Myocyte (in vitro differentiated cells): ENCODE data around the gene STAP2. TPM values are rescaled to one million over a fixed set of nuclear protein-coding genes. Genes with fewer than 3 reads are reported as not detected.

Experiments used
- DNase-seq: peaks from one replicate; pipeline ENCODE4 v3.0.0-alpha.2; 2012; ENCODE audit warnings: low read depth
- total RNA-seq: library from RNA; depleted of rRNA; stranded (reverse); fragments of >200 nt; gene quantifications from 2 replicates; pipeline ENCODE4 v1.2.3, GENCODE V29; 2014

STAP2 gene
- total RNA-seq, 1 donor from 2014 or later = 4.5 TPM

- DNase-seq = peak; percentile 94
Measured at GRCh38 chr19:4371247-4372164, 32.9 kb upstream of the STAP2 start.

- DNase-seq = peak; percentile 43
Measured at GRCh38 chr19:4370418-4371041, 31.9 kb upstream of the STAP2 start.

- DNase-seq = peak; percentile 67
Measured at GRCh38 chr19:4369888-4370260, 31.2 kb upstream of the STAP2 start.

- peak; percentile 27 for DNase-seq
Measured at GRCh38 chr19:4369109-4369887, 30.7 kb upstream of the STAP2 start.

GRCh38 chr19:4368128-4368820 is 29.6 kb upstream of the STAP2 start:
- peak; percentile 78 for DNase-seq

- peak; percentile 78 for DNase-seq
Measured at GRCh38 chr19:4367781-4368127, 29.1 kb upstream of the STAP2 start.

GRCh38 chr19:4367336-4367723 is 28.7 kb upstream of the STAP2 start:
- DNase-seq = no peak

- no peak for DNase-seq
Measured at GRCh38 chr19:4366666-4367335, 28.2 kb upstream of the STAP2 start.

GRCh38 chr19:4365791-4366665 is 27.4 kb upstream of the STAP2 start:
- DNase-seq = no peak

GRCh38 chr19:4365341-4365740 is 26.7 kb upstream of the STAP2 start:
- DNase-seq = no peak

- no peak for DNase-seq
Measured at GRCh38 chr19:4363571-4364304, 25.1 kb upstream of the STAP2 start.

GRCh38 chr19:4362831-4363545 is 24.4 kb upstream of the STAP2 start:
- DNase-seq = no peak

- no peak for DNase-seq
Measured at GRCh38 chr19:4362101-4362828, 23.6 kb upstream of the STAP2 start.

- DNase-seq = no peak
Measured at GRCh38 chr19:4361152-4362046, 22.8 kb upstream of the STAP2 start.

GRCh38 chr19:4360641-4361151 is 22.1 kb upstream of the STAP2 start:
- DNase-seq = no peak

- DNase-seq = no peak
Measured at GRCh38 chr19:4360081-4360569, 21.5 kb upstream of the STAP2 start.
